Uterus (tissue), 4 donors: ENCODE data around the gene SCAP. TPM values are rescaled to one million over a fixed set of nuclear protein-coding genes. Genes with fewer than 3 reads are reported as not detected.

Source experiments
- DNase-seq, 2 donors: peaks; one replicate each; pipeline ENCODE4 v3.0.0-alpha.2; 2019 to 2020
- H3K27ac ChIP-seq, 2 donors: fragments of 200-600 bp; sonication (generic); 1 replicate in 1 of 2; 2 replicates in 1 of 2; pipeline ENCODE4 v1.5.1; 2016 to 2018
- H3K27me3 ChIP-seq, 2 donors: fragments of 200-600 bp; sonication (generic); one replicate each; pipeline ENCODE4 v1.5.1; 2018 to 2019; ENCODE audit warnings: control low read depth in 1 of 2
- H3K36me3 ChIP-seq, 2 donors: fragments of 200-600 bp; sonication (generic); one replicate each; pipeline ENCODE4 v1.5.1; 2019; ENCODE audit warnings: control low read depth in 1 of 2
- H3K4me1 ChIP-seq, 2 donors: fragments of 200-600 bp; sonication (generic); one replicate each; pipeline ENCODE4 v1.5.1; 2018 to 2019; ENCODE audit warnings: control low read depth in 1 of 2
- H3K4me3 ChIP-seq, 2 donors: fragments of 200-600 bp; sonication (generic); 1 replicate in 1 of 2; 2 replicates in 1 of 2; pipeline ENCODE4 v1.5.1; 2018 to 2019; ENCODE audit warnings: mild to moderate bottlenecking in 1 of 2
- H3K9me3 ChIP-seq, 2 donors: fragments of 200-600 bp; sonication (generic); one replicate each; pipeline ENCODE4 v1.5.1; 2019; ENCODE audit warnings: control low read depth in 1 of 2
- POLR2A ChIP-seq, 2 donors: fragments of 450-650 bp; IDR thresholded peaks; one replicate each; pipeline ENCODE4 v1.6.1; 2016; ENCODE audit warnings: antibody characterized with exemption in 2 of 2, mild to moderate bottlenecking in 1 of 2, moderate library complexity in 1 of 2
- intact Hi-C: fragments of 100-400 bp; cut with DNase I; formaldehyde crosslinking; loops from one replicate; pipeline ENCODE4 v1.15.1; 2023; ENCODE audit warnings: low total_unique reads
- total RNA-seq, 4 donors: library from RNA; depleted of rRNA in 3 of 4; stranded (reverse); fragments of >200 nt in 3 of 4; gene quantifications; one replicate each; pipeline versions ENCODE4 v1.1.0 to v1.2.4, GENCODE V29; 2014 to 2023
- TF ChIP-seq, protein P1 (sequence below), 4 experiments: fragments of 200-600 bp in 2 of 4; fragments of 450-650 bp in 2 of 4; sonication (generic) in 2 of 4; IDR thresholded peaks; one replicate each; pipeline ENCODE4 v1.5.1; 2016 to 2019; ENCODE audit warnings: antibody characterized with exemption in 4 of 4, mild to moderate bottlenecking in 2 of 4, moderate library complexity in 1 of 4
- donor health status: DM: yes; HTN: yes; CAD: no.

Gene SCAP
- total RNA-seq, 4 donors from 2014 or later, result 28.7 to 93.0 (median 48.3) TPM

DNA sequence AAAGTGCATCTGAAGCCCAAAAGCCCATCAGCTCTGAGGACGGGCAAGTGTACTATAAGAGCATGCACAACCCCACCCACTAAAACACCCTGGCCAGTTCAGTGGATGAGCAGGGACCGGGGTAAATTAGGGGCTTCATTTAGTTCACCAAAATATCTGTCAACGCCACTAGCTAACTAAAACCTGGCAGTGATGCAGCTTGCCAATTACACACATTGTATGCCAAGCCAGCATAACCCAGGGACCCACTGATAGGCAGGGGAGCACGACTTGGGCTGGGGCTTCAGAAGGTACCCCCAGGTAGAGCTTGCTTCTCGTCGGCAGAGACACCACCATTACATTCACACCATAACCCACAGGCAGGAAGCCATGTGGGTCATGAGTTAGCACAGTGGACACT, 47.9 kb downstream of the SCAP start:
- no peak for DNase-seq
- H3K4me3 ChIP-seq, result no peak overlapping the region
- no peaks in the 10 kb centered on the region for H3K4me1 ChIP-seq
- H3K36me3 ChIP-seq, result no peaks in the 10 kb centered on the region
- no peaks in the 10 kb centered on the region for H3K27me3 ChIP-seq
- no peak overlapping the region for H3K27ac ChIP-seq
- intact Hi-C loops, result no loop called here
- TF ChIP-seq POLR2A (IDR thresholded peaks at IDR 0.05), result no peak
- TF ChIP-seq, protein P1, sequence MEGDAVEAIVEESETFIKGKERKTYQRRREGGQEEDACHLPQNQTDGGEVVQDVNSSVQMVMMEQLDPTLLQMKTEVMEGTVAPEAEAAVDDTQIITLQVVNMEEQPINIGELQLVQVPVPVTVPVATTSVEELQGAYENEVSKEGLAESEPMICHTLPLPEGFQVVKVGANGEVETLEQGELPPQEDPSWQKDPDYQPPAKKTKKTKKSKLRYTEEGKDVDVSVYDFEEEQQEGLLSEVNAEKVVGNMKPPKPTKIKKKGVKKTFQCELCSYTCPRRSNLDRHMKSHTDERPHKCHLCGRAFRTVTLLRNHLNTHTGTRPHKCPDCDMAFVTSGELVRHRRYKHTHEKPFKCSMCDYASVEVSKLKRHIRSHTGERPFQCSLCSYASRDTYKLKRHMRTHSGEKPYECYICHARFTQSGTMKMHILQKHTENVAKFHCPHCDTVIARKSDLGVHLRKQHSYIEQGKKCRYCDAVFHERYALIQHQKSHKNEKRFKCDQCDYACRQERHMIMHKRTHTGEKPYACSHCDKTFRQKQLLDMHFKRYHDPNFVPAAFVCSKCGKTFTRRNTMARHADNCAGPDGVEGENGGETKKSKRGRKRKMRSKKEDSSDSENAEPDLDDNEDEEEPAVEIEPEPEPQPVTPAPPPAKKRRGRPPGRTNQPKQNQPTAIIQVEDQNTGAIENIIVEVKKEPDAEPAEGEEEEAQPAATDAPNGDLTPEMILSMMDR (IDR thresholded peaks at IDR 0.05), result no peak
- H3K9me3 ChIP-seq, result no peaks in the 10 kb centered on the region

DNA sequence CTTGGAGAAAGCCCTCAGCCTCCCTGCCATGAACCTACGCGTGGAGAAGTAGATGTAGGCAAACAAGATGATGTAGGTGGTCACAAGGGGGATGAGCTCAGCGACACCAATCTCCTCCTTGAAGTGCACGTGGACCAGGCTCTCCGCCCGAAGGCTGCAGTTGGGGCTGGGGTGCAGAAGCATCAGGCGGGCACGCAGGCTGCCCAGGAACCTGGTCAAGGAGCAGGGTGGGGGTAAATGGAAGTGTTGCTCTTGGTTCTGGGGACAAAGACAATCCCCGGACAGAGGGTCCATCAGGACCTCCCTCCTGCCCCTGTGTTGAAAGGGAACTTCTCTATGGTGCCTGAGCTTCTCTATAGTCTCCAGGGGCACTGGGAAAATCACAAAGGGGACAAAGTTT, 49.8 kb downstream of the SCAP start:
- Histone ChIP-seq H3K27ac (no peak overlapping the region), H3K4me3 (no peak overlapping the region), H3K27me3 (no peaks in the 10 kb centered on the region), H3K4me1 (no peaks in the 10 kb centered on the region), H3K9me3 (no peaks in the 10 kb centered on the region), H3K36me3 (no peaks in the 10 kb centered on the region)
- TF ChIP-seq, protein P1 (IDR thresholded peaks at IDR 0.05), result no peak
- no peak for TF ChIP-seq POLR2A (IDR thresholded peaks at IDR 0.05)
- intact Hi-C loops, result no loop called here
- no peak for DNase-seq

DNA sequence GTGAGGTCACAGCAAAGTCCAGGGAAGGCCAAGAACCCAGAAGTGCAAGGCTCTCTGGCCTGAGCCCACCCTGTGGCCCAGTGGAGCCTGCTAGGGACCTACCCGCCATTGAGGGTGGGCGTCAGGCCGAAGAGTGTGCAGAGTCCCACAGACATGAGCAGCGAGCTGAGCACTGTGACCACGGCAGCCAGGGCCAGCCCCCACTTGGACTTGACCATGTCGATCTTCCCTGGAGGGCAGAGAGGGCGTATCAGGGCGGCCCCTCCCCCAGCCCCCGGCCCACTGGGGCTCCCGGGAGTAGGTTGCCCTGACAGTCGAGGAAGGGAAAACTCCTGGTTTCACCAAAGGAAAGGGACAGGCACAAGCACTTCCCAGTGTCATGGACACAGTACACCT, 50.4 kb downstream of the SCAP start:
- H3K27me3 ChIP-seq, result no peaks in the 10 kb centered on the region
- no peak overlapping the region for H3K4me3 ChIP-seq
- no peak for DNase-seq
- no peaks in the 10 kb centered on the region for H3K9me3 ChIP-seq
- intact Hi-C loops, result no loop called here
- TF ChIP-seq POLR2A (IDR thresholded peaks at IDR 0.05), result no peak
- TF ChIP-seq, protein P1 (IDR thresholded peaks at IDR 0.05), result no peak
- no peak overlapping the region for H3K27ac ChIP-seq
- no peaks in the 10 kb centered on the region for H3K36me3 ChIP-seq
- no peaks in the 10 kb centered on the region for H3K4me1 ChIP-seq

DNA sequence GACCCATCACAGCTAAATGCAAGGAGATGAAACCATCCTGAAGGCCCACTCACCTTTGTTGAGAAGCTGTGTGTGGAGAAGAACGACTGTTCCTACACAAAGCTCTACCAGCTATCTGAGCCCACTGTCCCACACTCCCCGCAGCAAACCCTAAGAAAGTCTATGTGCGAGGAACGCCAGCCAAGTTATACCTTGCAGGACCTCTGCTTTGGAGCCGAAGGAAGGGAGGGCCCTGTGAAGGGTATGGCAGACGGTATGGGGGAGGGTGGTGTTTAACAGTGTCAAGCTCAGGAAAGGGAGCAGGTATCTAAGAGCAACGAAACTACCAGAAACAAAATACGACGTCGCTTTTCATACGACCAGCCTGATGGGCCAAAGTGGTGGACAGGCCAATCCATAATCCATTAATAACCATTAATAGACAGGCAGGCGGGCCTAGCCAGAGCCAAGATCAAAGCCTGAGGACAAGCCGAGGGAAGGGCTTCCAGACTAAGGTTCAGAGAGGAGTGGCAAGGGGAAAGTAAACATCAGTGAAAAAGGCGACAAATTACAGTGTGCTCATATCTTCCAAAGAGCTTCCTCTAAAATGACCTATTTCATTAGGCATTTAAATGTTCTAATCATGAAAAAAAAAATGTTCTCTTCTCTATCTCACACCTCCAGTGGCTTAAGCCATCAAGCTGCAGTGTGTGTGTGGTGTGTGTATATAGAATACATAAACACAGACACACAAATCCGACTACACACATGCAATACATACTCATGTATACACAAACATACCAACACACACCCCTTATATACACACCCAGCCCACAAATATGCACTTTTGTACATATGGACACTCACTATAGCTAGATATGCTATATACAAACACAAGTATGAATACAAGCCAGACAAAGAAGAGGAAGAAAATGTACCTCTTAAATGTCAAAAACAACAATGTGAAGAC, 51.0 kb downstream of the SCAP start:
- intact Hi-C loops, result no loop called here

More for the DNA sequence above, 51.0 kb downstream of the SCAP start:
- H3K9me3 ChIP-seq, result no peaks in the 10 kb centered on the region
- H3K4me3 ChIP-seq, result no peak overlapping the region
- DNase-seq, result no peak
- TF ChIP-seq POLR2A (IDR thresholded peaks at IDR 0.05), result no peak
- TF ChIP-seq, protein P1 (IDR thresholded peaks at IDR 0.05), result no peak
- H3K4me1 ChIP-seq, result no peaks in the 10 kb centered on the region
- no peak overlapping the region for H3K27ac ChIP-seq
- H3K36me3 ChIP-seq, result no peaks in the 10 kb centered on the region
- no peaks in the 10 kb centered on the region for H3K27me3 ChIP-seq
